GM21390 (cell line): ENCODE measurements around the gene SOX6.
"Not testable (repeated sequence)": the region's sequence is repeated elsewhere in the genome, so short reads cannot be mapped to it uniquely, and the experiment has no call there.

ENCODE experiments used
- ATAC-seq: cut with Tn5 transposase; IDR thresholded peaks from one replicate; pipeline ENCODE4 v1.9.1; 2021; ENCODE audit not compliant: unreplicated experiment

Gene SOX6

GRCh38 chr11:15938983-15939382 lies 417.4 kb downstream of the SOX6 start:
- ATAC-seq, result no peak

GRCh38 chr11:15938121-15938611 lies 418.2 kb downstream of the SOX6 start:
- no peak for ATAC-seq

GRCh38 chr11:15937601-15938120 lies 418.7 kb downstream of the SOX6 start:
- no peak for ATAC-seq

- no peak for ATAC-seq
Measured at GRCh38 chr11:15936011-15936410, 420.3 kb downstream of the SOX6 start.

GRCh38 chr11:15935373-15935772 lies 421.0 kb downstream of the SOX6 start:
- no peak for ATAC-seq

- no peak for ATAC-seq
Measured at GRCh38 chr11:15933886-15934625, 422.3 kb downstream of the SOX6 start.

- ATAC-seq, result no peak
Measured at GRCh38 chr11:15932417-15932816, 423.9 kb downstream of the SOX6 start.

GRCh38 chr11:15931497-15931896 lies 424.8 kb downstream of the SOX6 start:
- no peak for ATAC-seq

GRCh38 chr11:15930442-15931025 lies 425.8 kb downstream of the SOX6 start:
- no peak for ATAC-seq

GRCh38 chr11:15929371-15929901 lies 426.9 kb downstream of the SOX6 start:
- ATAC-seq, result no peak

- no peak for ATAC-seq
Measured at GRCh38 chr11:15927864-15928217, 428.5 kb downstream of the SOX6 start.

GRCh38 chr11:15927196-15927863 lies 429.0 kb downstream of the SOX6 start:
- ATAC-seq, result no peak

GRCh38 chr11:15926071-15926470 lies 430.3 kb downstream of the SOX6 start:
- no peak for ATAC-seq

GRCh38 chr11:15923183-15923582 lies 433.2 kb downstream of the SOX6 start:
- no peak for ATAC-seq

GRCh38 chr11:15922745-15923144 lies 433.6 kb downstream of the SOX6 start:
- not testable (repeated sequence) for ATAC-seq

GRCh38 chr11:15920856-15921629 lies 435.3 kb downstream of the SOX6 start:
- no peak for ATAC-seq

- no peak for ATAC-seq
Measured at GRCh38 chr11:15918674-15919073, 437.7 kb downstream of the SOX6 start.

- no peak for ATAC-seq
Measured at GRCh38 chr11:15918212-15918611, 438.1 kb downstream of the SOX6 start.
